HepG2 (cell line): Measurements from ENCODE around the gene XRCC1. TPM values are rescaled to one million over a fixed set of nuclear protein-coding genes. Genes with fewer than 3 reads are reported as not detected.

Experiments used
- FOXK1 ChIP-seq: sonication (generic); formaldehyde crosslinking; IDR thresholded peaks from 2 replicates; pipeline ENCODE4 v1.4.0; 2020; ENCODE audit warnings: low read depth, missing genetic modification reagents, borderline replicate concordance
- FOXM1 ChIP-seq: sonication (generic); formaldehyde crosslinking; IDR thresholded peaks from 2 replicates; pipeline ENCODE4 v1.5.0; 2020; ENCODE audit warnings: missing genetic modification reagents
- HNRNPLL ChIP-seq: fragments of 200-400 bp; formaldehyde crosslinking; IDR thresholded peaks from 2 replicates; pipeline ENCODE4 v1.6.1; 2017; ENCODE audit warnings: mild to moderate bottlenecking, low read depth, low read length; ENCODE audit not compliant: poor library complexity, severe bottlenecking
- ISL2 ChIP-seq: sonication (generic); formaldehyde crosslinking; IDR thresholded peaks from 2 replicates; pipeline ENCODE4 v1.5.0; 2020; ENCODE audit warnings: missing genetic modification reagents
- MIER3 ChIP-seq: IDR thresholded peaks from 2 replicates; pipeline ENCODE4 v1.6.1; 2016; ENCODE audit warnings: missing compliant biosample characterization, borderline replicate concordance
- NCOA5 ChIP-seq: sonication (generic); formaldehyde crosslinking; IDR thresholded peaks from 2 replicates; pipeline ENCODE4 v1.4.0; 2020; ENCODE audit warnings: missing genetic modification reagents
- PHF21A ChIP-seq: sonication (generic); formaldehyde crosslinking; IDR thresholded peaks from 2 replicates; pipeline ENCODE4 v1.5.0; 2020; ENCODE audit warnings: mild to moderate bottlenecking, missing genetic modification reagents
- SAFB2 ChIP-seq: sonication (generic); formaldehyde crosslinking; IDR thresholded peaks from 2 replicates; pipeline ENCODE4 v1.5.1; 2020; ENCODE audit warnings: missing genetic modification reagents, low read depth, mild to moderate bottlenecking, borderline replicate concordance
- STAG1 ChIP-seq: sonication (generic); formaldehyde crosslinking; IDR thresholded peaks from 2 replicates; pipeline ENCODE4 v1.4.0; 2020; ENCODE audit warnings: missing genetic modification reagents
- ZNF331 ChIP-seq: sonication (generic); formaldehyde crosslinking; IDR thresholded peaks from 2 replicates; pipeline ENCODE4 v1.4.0; 2020; ENCODE audit warnings: missing genetic modification reagents
- ZNF530 ChIP-seq: sonication (generic); formaldehyde crosslinking; IDR thresholded peaks from 2 replicates; pipeline ENCODE4 v1.5.0; 2020; ENCODE audit warnings: low read depth, mild to moderate bottlenecking, missing genetic modification reagents
- ZNF543 ChIP-seq: sonication (generic); formaldehyde crosslinking; IDR thresholded peaks from 2 replicates; pipeline ENCODE4 v1.4.0; 2020; ENCODE audit warnings: mild to moderate bottlenecking, missing genetic modification reagents
- ZNF629 ChIP-seq: sonication (generic); formaldehyde crosslinking; conservative IDR thresholded peaks from 2 replicates; pipeline ENCODE4 v1.5.0; 2020; ENCODE audit warnings: missing genetic modification reagents
- ZNF781 ChIP-seq: sonication (generic); formaldehyde crosslinking; IDR thresholded peaks from 2 replicates; pipeline ENCODE4 v1.5.1; 2020; ENCODE audit warnings: borderline replicate concordance, mild to moderate bottlenecking, missing genetic modification reagents; ENCODE audit errors: not compliant biosample characterization
- ZSCAN9 ChIP-seq: IDR thresholded peaks from 2 replicates; pipeline ENCODE4 v1.6.1; 2016; ENCODE audit warnings: borderline replicate concordance
- polyA plus RNA-seq, 8 experiments: library from polyadenylated mRNA; depleted of rRNA in 3 of 8; stranded (reverse) in 7 of 8; unstranded in 1 of 8; fragments of >200 nt; fragmentation: Illumina TruSeq in 4 of 8; extraction: Trizol in 4 of 8; gene quantifications; 2 replicates each; pipeline versions ENCODE4 v1.2.1 to v1.2.3, GENCODE V29; 2011 to 2016; ENCODE audit warnings: low read depth in 4 of 8, missing spikeins in 1 of 8, mixed read lengths in 1 of 8; ENCODE audit not compliant: insufficient read depth in 1 of 8
- total RNA-seq, 5 experiments: library from RNA; depleted of rRNA; stranded (reverse); fragments of >200 nt; fragmentation: Illumina TruSeq; extraction: Trizol; gene quantifications; 2 replicates each; pipeline ENCODE4 v1.2.3, GENCODE V29; 2016; ENCODE audit warnings: low read depth in 1 of 5
- TF ChIP-seq, protein P1 (sequence below): sonication (generic); formaldehyde crosslinking; IDR thresholded peaks from 2 replicates; pipeline ENCODE4 v1.4.0; 2020; ENCODE audit warnings: missing genetic modification reagents, mild to moderate bottlenecking, borderline replicate concordance
- TF ChIP-seq, protein P2 (sequence below): sonication (generic); formaldehyde crosslinking; IDR thresholded peaks from one replicate; pipeline ENCODE4 v1.5.1; 2020; ENCODE audit warnings: mild to moderate bottlenecking, missing genetic modification reagents; ENCODE audit errors: not compliant biosample characterization
- TF ChIP-seq, protein P3 (sequence below): sonication (generic); formaldehyde crosslinking; IDR thresholded peaks from 2 replicates; pipeline ENCODE4 v1.5.1; 2020; ENCODE audit warnings: mild to moderate bottlenecking, missing genetic modification reagents, borderline replicate concordance

XRCC1 gene
- total and polyA plus RNA-seq, 2 of the 13 experiments (the other 11 are each of a cell fraction or from before 2014, with no cell fraction given), result 24.7 to 26.3 TPM

DNA sequence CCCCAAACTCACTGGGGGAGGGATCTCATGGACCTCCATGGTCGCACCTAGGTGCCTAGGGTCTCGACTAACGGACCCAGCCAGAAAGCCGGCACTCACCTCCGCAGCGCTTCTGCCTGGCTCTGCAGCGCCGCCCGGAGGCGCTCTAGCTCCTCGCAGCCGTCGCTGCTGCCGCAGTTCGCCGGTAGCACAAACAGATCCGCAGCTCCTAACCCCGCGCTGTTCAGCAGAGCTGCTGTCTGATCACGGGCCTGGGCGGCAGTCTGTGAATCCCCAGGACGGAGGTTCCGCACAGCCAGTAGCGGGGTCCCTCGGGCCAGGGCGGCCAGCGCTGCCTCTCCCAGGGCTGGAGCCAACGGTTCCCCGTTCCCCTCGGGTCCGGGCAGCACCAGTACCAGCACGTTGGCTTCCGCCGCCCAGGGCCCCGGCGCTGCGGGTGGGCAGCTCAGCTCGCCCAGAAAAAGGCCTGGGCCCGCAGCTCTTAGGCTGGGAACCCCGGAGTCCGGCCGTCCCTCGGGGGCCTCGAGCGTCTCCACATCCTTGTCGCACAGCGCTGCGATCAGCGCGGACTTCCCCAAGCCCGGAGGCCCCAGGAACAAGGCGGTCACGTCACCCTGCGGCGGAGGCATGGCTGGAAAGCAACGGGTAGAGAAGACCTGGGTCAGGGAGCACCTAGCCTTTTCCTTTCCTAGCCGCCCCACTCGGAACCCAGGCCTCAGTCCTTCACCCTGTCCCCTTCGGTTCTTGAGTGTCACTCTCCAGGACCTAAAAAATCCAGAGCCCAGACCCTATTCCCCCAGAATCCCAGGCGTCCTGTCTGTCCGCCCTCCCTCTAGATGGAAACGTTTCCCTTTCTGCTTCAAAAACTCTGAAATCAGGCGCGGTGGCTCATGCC is 19.6 kb upstream of the XRCC1 start (continued):
- peak; percentile 14; the same call in 1 of the 2 replicates for TF ChIP-seq ISL2 (CRISPR knock-in tag)
- TF ChIP-seq MIER3 (CRISPR knock-in tag), result peak; percentile 13; the same call in 1 of the 2 replicates
- peak; percentile 86 for TF ChIP-seq STAG1 (CRISPR knock-in tag)
- TF ChIP-seq HNRNPLL, result peak; percentile 50
- TF ChIP-seq ZNF331 (CRISPR knock-in tag), result peak; percentile 42; the same call in 1 of the 2 replicates
- TF ChIP-seq FOXK1 (CRISPR knock-in tag), result no peak
- TF ChIP-seq NCOA5 (CRISPR knock-in tag), result no peak
- TF ChIP-seq, protein P1, sequence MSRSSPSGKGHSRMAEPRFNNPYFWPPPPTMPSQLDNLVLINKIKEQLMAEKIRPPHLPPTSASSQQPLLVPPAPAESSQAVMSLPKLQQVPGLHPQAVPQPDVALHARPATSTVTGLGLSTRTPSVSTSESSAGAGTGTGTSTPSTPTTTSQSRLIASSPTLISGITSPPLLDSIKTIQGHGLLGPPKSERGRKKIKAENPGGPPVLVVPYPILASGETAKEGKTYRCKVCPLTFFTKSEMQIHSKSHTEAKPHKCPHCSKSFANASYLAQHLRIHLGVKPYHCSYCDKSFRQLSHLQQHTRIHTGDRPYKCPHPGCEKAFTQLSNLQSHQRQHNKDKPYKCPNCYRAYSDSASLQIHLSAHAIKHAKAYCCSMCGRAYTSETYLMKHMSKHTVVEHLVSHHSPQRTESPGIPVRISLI (CRISPR knock-in tag), result no peak
- 0 out of 2 replicates have a peak, but pooled peaks have one; percentile 49 for TF ChIP-seq ZSCAN9
- TF ChIP-seq ZNF629 (CRISPR knock-in tag), result no peak
- TF ChIP-seq ZNF543 (CRISPR knock-in tag), result peak; percentile 65; the same call in 1 of the 2 replicates
- TF ChIP-seq FOXM1, result no peak
- peak; percentile 39 for TF ChIP-seq ZNF781 (CRISPR knock-in tag)
- peak; percentile 3; the same call in 1 of the 2 replicates for TF ChIP-seq SAFB2 (CRISPR knock-in tag)
- TF ChIP-seq, protein P2, sequence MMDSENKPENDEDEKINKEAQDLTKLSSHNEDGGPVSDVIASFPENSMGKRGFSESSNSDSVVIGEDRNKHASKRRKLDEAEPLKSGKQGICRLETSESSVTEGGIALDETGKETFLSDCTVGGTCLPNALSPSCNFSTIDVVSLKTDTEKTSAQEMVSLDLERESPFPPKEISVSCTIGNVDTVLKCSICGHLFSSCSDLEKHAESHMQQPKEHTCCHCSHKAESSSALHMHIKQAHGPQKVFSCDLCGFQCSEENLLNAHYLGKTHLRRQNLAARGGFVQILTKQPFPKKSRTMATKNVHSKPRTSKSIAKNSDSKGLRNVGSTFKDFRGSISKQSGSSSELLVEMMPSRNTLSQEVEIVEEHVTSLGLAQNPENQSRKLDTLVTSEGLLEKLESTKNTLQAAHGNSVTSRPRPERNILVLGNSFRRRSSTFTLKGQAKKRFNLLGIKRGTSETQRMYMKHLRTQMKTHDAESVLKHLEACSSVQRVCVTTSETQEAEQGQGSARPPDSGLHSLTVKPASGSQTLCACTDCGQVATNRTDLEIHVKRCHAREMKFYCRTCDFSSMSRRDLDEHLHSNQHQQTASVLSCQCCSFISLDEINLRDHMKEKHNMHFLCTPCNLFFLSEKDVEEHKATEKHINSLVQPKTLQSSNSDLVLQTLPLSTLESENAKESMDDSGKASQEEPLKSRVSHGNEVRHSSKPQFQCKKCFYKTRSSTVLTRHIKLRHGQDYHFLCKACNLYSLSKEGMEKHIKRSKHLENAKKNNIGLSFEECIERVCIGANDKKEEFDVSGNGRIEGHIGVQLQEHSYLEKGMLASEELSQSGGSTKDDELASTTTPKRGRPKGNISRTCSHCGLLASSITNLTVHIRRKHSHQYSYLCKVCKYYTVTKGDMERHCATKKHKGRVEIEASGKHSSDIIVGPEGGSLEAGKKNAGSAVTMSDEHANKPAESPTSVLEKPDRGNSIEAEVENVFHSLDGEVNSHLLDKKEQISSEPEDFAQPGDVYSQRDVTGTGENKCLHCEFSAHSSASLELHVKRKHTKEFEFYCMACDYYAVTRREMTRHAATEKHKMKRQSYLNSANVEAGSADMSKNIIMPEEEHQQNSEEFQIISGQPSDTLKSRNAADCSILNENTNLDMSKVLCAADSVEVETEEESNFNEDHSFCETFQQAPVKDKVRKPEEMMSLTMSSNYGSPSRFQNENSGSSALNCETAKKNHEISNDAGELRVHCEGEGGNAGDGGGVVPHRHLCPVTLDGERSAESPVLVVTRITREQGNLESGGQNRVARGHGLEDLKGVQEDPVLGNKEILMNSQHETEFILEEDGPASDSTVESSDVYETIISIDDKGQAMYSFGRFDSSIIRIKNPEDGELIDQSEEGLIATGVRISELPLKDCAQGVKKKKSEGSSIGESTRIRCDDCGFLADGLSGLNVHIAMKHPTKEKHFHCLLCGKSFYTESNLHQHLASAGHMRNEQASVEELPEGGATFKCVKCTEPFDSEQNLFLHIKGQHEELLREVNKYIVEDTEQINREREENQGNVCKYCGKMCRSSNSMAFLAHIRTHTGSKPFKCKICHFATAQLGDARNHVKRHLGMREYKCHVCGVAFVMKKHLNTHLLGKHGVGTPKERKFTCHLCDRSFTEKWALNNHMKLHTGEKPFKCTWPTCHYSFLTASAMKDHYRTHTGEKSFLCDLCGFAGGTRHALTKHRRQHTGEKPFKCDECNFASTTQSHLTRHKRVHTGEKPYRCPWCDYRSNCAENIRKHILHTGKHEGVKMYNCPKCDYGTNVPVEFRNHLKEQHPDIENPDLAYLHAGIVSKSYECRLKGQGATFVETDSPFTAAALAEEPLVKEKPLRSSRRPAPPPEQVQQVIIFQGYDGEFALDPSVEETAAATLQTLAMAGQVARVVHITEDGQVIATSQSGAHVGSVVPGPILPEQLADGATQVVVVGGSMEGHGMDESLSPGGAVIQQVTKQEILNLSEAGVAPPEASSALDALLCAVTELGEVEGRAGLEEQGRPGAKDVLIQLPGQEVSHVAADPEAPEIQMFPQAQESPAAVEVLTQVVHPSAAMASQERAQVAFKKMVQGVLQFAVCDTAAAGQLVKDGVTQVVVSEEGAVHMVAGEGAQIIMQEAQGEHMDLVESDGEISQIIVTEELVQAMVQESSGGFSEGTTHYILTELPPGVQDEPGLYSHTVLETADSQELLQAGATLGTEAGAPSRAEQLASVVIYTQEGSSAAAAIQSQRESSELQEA, result no peak
- TF ChIP-seq PHF21A (CRISPR knock-in tag), result 0 out of 2 replicates have a peak, but pooled peaks have one; percentile 13
- TF ChIP-seq, protein P3, sequence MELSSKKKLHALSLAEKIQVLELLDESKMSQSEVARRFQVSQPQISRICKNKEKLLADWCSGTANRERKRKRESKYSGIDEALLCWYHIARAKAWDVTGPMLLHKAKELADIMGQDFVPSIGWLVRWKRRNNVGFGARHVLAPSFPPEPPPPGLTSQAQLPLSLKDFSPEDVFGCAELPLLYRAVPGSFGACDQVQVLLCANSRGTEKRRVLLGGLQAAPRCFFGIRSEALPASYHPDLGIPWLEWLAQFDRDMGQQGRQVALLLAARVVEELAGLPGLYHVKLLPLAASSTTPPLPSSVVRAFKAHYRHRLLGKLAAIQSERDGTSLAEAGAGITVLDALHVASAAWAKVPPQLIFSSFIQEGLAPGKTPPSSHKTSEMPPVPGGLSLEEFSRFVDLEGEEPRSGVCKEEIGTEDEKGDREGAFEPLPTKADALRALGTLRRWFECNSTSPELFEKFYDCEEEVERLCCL (CRISPR knock-in tag), result no peak
- no peak for TF ChIP-seq ZNF530 (CRISPR knock-in tag)
